ENCODE data around the gene ANKRD35.
"Not testable (repeated sequence)": the region's sequence is repeated elsewhere in the genome, so short reads cannot be mapped to it uniquely, and the experiment has no call there.

ANKRD35 gene, protein sequence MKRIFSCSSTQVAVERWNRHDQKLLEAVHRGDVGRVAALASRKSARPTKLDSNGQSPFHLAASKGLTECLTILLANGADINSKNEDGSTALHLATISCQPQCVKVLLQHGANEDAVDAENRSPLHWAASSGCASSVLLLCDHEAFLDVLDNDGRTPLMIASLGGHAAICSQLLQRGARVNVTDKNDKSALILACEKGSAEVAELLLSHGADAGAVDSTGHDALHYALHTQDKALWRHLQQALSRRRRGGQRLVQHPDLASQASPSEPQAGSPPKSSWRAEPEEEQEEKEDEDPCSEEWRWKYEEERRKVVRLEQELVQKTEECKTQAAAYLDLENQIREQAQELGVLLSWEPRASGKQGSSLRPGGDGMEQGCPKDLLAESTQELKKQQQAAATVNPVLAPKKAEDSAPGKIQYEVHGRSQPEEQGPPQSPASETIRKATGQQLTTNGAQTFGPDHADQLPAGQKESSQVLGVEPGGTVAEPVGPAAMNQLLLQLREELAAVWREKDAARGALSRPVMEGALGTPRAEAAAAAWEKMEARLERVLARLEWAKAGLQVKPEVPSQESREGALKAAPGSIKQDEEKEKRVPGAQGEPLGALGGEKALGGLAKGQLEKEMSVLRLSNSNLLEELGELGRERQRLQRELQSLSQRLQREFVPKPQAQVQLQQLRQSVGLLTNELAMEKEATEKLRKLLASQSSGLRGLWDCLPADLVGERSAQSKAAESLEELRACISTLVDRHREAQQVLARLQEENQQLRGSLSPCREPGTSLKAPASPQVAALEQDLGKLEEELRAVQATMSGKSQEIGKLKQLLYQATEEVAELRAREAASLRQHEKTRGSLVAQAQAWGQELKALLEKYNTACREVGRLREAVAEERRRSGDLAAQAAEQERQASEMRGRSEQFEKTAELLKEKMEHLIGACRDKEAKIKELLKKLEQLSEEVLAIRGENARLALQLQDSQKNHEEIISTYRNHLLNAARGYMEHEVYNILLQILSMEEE

DNA sequence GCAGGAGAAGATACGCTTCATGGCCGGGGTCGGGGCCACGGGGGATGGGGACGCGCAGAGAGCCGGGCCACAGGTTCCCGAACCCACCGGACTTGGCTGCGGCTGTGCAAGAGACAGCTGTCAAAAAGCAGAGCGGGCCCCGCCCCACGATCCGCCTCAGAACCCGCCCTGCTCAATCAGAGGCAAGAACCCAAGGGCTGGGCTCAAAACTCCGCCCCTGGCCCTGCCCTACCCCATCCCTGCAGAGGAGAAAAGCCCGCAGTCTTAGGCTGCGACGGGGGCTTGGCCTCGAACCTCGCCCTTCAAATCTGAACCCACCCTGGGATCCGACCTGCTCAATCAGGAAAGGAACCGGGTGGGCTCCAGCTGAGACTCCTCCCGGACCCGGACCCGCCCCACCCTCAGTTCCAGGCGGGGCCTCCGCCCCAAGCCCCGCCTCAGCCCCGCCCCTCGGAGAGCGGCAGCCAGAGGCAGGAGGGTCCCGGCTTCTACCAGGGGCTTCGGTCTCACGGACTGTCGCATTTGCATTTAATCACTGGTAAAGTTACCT, at the start of gene ANKRD35:
Gene ANKRD35, minus strand, starts transcription at position 129 of the 550 bp plus-strand sequence. Its CDS starts 108 bp downstream, at position 21.
- peak; percentile 79 to 84 for DNase-seq (ENCODE audit: low read depth in 2 of 2)

DNA sequence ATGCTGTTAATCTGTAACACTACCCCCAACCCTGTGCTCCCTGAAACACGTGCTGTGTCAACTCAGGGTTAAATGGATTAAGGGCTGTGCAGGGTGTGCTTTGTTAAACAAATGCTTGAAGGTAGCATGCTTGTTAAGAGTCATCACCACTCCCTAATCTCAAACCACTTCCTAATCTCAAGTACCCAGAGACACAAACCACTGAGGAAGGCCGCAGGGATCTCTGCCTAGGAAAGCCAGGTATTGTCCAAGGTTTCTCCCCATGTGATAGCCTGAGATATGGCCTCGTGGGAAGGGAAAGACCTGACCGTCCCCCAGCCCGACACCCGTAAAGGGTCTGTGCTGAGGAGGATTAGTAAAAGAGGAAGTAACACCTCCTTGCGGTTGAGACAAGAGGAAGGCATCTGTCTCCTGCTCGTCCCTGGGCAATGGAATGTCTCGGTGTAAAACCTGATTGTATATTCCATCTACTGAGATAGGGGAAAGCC, 46.9 kb upstream of the ANKRD35 start:
- not testable (repeated sequence) for DNase-seq (ENCODE audit: low read depth in 2 of 2)

DNA sequence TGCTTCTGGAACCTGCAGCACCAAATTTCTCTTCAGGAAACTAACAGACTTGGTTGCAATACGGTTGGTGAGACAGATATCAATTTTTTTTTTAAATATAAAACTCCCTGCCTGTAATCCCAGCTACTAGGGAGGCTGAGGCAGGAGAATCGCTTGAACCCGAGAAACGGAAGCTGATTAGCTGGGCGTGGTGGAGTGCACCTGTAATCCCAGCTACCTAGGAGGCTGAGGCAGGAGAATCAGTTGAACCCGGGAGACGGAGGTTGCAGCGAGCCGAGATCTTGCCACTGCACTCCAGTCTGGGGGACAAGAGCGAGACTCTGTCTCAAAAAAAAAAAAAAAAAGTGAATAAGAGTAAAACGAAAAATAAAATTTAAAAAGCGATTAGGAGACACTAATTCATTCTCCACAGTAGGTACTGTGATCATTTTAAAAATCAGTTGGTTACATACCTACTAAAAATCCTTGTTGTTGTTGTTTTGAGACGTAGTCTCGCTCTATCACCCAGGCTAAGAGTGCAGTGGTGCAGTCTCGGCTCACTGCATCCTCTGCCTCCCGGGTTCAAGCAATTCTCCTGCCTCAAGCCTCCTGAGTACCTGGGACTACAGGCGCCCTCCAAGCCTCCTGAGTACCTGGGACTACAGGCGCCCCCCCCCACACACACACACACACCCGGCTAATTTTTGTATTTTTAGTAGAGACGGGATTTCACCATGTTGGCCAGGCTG, 42.4 kb upstream of the ANKRD35 start:
- DNase-seq (ENCODE audit: low read depth in 2 of 2) = no peak

DNA sequence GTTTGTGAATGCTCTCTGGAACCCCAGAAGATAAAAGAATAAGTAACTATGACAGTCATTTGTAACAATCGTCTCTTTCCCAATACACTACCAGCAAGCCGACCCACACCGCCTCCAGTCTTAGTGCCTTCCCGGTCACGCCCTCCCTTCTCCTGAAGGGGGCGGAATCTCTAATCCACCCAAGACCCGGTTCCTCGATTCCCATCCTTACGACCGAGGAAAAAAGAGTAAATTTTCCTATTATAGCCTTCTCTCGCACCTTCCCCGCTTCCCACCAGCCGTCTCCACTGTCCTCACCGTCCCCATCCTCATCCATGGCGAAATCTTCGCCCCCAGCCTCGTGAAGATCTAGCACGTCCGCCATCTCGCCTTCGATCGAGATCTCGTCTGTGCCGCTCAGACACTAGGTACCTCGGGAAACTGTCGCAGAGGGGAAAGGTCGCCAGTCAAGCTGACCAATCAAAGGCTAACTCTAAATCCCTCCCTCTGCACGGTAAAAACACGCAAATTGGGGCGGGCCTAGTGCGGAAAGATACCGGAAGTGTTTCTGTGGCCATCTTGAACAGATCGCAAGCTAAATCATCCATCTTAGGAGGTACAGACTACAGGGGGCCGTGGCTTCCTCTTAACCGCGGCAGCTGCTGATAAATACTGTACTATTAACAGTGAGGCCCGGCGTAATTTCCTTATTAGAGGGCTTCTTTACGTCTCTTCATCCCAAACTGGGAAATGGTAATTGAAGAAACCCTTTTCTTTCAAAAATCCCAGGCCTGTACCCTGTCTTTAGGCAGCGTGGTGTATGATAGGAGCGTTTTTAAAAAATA, 41.6 kb upstream of the ANKRD35 start, which contains the start of gene RBM8A:
Gene RBM8A, minus strand, starts transcription at position 422 of the 824 bp plus-strand sequence. Its CDS starts 58 bp downstream, at position 364.
- DNase-seq (ENCODE audit: low read depth in 2 of 2) = peak; percentile 87 to 89

DNA sequence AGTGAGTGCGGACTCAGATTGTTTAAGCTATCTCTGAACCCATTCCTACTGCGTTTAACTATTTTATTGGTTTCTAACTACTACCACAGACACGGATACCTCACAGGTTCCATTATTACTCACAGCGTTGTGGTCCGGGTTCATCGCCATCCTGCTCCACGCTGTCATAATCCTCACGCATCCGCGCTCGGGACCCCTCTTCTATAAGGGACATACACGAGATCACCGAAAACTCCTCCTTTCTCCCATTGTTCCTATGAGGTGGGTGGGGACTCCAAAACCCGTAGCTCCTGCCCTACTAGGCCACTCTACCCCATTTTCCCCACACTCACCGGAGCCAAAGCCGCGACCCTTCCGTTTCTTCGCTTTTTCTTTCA, 41.0 kb upstream of the ANKRD35 start:
- DNase-seq (ENCODE audit: low read depth in 2 of 2) = peak; percentile 27 to 42

DNA sequence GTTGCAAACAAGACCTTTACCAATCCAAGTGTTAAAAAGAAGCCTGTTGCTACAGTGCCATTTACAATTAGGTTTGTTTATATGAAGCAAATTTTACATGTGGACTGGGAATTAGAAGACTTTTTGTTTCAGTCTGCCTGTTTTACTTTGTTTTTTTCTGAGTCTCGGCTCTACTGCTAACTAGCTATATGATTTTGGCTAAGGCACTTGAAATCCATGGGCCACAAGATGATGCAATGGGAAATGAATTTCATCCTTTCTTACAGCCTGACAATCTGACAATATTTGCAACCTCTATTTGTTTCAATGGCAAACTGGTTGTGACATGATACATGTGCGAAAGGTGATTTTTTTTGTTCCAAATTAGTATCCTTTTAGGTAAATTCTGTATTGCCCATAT, 36.6 kb upstream of the ANKRD35 start:
- DNase-seq (ENCODE audit: low read depth in 2 of 2) = no peak

DNA sequence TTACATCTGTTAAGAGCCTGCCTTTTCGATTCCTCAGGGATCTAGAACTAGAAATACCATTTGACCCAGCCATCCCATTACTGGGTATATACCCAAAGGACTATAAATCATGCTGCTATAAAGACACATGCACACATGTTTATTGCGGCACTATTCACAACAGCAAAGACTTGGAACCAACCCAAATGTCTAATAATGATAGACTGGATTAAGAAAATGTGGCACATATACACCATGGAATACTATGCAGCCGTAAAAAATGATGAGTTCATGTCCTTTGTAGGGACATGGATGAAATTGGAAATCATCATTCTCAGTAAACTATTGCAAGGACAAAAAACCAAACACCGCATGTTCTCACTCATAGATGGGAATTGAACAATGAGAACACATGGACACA, 34.6 kb upstream of the ANKRD35 start:
- not testable (repeated sequence) for DNase-seq (ENCODE audit: low read depth in 2 of 2)

DNA sequence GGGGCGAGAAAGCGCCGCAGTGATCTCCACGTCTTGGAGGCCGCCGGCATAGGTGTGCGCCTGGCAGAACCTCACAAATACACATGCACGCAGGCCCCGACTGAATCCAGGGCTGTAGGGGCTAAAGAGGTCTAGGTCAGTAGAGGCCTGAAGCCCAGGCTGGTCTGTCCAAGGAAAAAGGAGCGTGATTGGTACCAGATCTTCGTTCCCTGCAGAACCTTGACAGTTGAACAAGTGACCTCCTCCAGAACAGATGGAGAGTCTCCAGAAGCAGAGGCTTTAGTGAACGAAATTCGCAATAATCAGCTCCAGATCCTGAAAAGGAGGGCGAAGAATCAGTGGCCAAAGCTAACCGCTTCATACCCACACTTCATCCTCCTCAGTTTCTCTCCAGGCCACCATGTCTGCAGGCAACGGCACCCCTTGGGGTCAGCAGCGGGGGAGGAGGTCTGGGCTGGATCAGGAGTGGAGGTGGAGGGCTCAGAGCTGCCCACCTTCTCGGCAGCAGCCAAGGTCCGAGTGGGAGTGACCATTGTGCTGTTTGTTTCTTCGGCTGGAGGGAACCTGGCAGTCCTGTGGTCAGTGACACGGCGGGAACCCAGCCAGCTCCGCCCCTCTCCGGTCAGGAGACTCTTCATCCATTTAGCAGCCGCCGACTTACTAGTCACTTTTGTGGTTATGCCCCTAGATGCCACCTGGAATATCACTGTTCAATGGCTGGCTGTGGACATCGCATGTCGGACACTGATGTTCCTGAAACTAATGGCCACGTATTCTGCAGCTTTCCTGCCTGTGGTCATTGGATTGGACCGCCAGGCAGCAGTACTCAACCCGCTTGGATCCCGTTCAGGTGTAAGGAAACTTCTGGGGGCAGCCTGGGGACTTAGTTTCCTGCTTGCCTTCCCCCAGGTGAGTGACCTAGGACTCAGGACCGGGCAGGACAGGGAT, 33.6 kb upstream of the ANKRD35 start:
- no peak for DNase-seq (ENCODE audit: low read depth in 2 of 2)

DNA sequence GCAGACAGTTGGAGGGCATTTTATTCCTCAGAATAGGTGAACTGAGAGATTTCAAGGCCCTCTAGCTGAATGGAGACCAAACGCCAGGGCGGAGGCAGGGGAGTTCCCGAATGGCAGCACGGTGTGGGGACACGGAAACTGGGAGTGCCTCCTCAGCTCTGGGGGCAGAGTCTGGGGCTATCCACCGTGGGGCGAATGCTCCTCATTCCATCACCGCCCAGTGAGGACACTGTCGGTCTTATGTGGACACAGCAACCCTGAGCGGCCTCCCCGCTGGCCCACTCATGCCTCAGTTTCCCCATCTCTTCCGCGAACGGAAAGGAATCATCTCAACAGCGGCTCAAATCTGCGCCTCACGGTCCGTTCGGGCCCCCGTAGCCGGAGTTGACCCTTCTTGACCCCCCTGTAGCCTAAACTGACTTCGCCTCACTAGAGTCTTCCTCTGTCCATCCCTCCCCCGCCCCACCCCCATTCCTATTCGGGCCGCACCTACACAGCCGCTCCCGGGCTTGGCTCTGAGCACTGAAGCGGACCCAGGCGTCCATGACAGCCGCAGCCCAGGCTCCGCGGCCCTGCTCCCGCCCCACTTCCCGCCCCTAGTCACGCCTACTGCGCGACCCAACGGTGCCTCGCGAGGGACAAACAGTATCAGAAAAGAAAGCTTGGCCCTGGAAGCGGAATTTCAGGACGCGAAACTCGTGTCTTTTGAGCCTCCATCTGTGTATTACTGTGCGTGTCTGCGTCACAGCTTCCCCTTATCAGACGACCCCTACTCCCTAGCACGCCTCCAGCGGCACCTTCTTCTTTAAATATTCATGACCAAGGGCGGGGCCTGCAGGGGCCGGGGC, 32.7 kb upstream of the ANKRD35 start, which contains the start of gene PEX11B:
Gene PEX11B, minus strand, starts transcription at position 574 of the 848 bp plus-strand sequence. Its CDS starts 29 bp downstream, at position 545.
- peak; percentile 83 to 84 for DNase-seq (ENCODE audit: low read depth in 2 of 2)

DNA sequence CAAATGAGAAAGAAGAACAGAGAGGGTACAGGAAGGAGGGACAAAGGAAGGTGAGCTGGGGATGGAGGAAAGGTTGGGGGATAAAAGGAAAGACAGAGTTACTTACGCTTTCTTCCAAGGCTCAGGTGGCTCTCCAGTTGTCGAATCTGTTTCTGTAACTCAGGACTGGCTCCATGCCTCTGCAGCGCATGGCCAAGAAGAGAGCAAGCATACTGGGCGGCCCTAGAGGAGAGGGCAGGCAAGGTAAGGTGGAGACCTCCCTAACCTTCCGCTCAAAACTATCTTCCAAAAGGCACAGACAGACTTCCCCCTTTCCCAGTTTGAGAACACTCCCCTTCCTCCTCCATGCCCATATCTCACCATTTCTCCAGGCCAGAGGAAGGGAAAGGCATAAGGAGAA, 31.9 kb upstream of the ANKRD35 start:
- no peak for DNase-seq (ENCODE audit: low read depth in 2 of 2)

DNA sequence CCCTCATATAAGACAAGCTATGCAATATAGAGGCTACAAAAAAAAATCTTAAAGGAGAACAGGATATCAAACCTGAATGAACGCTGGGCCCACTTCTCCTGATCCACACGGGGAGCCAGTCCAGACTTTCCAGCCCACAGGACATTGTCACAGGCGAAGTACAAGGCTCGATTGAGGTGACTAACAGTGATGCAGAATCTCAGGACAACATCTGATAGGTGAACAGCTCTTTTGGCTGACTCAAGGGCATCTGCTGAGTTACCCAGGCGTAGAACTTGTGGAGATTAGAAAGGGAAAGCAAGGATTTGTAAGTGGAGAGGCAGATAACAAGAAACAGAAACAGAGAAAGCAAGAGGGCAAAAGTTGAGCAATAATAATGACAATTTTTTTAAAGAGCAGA, 31.1 kb upstream of the ANKRD35 start:
- DNase-seq (ENCODE audit: low read depth in 2 of 2) = no peak

DNA sequence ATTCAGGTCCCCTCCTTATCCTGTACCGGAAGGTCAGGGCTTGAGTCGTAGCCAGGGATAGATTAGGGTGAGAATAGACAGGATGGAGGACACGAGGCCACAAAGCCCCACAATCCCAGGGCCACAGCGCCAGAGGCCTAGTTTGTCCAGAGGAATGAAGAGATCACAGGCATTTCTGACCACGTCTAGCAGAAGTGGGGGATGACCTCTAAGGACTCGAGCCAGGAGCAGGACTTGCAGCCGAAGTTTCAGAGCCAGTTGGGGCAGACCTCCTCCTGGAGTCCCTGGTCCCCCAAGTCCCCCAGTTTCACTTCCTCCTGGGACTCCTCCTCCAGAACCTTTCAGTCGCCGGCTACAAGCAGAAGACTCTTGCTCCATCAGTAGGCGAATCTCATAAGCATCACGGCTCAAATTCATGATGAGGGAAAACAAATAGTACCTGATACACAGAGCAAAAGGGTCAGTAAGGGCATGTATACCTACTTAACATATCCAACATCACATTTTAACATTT, 26.5 kb upstream of the ANKRD35 start:
- DNase-seq (ENCODE audit: low read depth in 2 of 2) = no peak

DNA sequence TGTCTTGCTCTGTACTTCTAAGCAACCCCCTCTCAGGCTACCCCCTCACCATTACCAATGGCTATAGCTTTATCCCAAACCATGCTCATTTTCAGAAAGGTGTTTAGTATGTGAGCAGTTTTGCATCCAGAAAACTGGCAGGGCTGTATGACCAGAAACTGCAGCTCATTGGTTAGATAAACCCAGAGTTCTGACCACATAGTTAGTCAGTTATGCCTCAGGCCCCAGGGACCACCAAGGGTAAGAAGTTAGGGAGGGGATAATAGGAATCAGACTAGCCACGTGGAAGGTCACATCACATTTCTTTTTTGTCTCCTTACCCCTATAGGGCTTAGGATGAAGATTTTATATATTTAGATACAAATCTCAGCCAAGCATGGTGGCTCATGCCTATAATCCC, 23.0 kb upstream of the ANKRD35 start:
- no peak for DNase-seq (ENCODE audit: low read depth in 2 of 2)

DNA sequence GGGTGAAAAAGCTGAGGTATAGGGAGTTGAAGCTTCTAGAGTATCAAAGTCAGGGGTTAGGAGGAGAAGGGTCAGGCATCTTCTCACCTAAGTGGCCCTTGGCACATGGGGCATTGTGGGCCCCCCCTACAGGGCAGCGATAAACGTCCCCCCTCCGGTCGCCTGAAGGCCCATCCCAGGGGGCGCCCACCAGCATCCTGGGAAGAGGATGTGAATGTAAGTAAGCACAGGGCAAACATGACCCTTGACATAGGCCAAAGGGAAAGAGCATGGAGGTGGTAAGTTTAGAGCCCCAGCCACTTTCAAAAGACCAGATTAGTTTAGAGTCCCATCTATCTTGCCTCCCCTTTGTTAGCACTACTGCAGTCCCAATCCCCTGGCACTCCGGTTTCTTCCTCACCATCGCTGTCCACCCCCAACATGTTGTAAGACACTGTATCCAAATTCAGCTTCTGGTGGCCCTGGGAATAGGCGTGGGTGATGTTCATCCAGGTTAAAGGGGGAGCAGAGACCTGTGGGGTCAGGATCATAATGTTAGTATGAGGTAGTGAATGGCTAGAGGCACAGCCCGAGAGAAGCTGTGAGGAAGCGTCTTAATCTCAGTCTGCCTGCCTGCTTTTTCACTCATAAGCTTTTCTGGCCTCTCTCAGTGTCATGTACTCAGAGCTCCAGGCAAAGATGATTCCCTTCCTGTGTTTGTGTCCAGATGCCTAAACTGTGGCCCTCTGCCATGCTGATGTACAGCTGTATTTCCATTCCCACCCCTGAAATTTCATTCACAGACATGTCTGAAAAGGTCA, 21.5 kb upstream of the ANKRD35 start:
- no peak for DNase-seq (ENCODE audit: low read depth in 2 of 2)

DNA sequence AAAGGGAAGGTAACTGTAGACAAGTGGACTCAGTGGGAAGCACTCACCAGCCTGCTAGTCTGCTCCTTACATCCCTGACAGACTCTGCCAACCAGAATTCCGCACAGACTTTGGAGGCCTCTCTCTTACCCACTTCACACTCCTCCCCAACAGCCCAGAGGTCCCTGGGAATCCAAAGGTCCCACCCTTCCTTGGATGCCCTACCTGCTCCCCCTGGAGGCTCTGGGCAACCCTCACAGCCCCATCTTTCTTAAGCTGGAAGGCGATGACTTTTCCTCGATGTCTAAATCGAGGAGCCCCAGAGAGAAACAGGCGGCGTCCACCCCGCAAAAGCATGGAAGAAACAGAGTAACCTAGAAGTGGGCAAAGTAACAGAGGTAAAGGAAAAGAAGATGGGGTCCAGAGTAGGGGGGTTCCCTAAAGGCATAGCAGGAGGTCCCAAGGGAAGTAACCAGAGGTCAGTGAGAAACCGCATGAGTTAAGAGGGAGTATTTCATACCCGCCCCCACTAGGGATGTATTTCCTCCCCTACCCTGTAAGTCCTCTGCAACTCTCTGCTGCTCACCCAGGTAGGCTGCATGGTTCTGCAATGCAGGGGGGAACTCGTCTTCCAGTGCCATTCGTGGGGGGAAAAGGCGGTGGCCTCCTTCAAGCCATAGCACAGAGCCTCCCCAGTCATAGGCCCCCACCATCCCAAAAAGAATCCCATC, 15.8 kb upstream of the ANKRD35 start:
- DNase-seq (ENCODE audit: low read depth in 2 of 2) = no peak

DNA sequence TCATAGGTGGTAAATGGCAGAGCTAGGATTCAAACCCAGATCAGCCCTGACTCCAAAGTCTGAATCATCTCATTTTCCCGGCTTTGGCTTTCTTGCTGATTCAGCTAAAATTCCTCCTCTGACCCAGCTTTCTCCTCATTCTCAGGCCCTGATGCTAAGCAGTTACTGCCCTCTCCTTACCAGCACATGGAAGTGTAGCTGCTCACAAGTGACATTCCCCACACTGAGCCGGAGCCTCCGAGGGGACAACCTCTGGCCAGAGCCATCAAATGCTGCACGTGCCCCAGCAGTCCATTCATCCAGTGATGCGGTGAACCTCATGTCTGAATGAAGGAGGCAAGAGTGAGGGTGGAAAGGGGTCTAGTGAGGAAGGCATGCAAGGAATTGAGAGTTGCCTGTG, 13.1 kb upstream of the ANKRD35 start:
- DNase-seq (ENCODE audit: low read depth in 2 of 2) = no peak
